ENCODE measurements around the gene SYT4.

Gene SYT4

DNA sequence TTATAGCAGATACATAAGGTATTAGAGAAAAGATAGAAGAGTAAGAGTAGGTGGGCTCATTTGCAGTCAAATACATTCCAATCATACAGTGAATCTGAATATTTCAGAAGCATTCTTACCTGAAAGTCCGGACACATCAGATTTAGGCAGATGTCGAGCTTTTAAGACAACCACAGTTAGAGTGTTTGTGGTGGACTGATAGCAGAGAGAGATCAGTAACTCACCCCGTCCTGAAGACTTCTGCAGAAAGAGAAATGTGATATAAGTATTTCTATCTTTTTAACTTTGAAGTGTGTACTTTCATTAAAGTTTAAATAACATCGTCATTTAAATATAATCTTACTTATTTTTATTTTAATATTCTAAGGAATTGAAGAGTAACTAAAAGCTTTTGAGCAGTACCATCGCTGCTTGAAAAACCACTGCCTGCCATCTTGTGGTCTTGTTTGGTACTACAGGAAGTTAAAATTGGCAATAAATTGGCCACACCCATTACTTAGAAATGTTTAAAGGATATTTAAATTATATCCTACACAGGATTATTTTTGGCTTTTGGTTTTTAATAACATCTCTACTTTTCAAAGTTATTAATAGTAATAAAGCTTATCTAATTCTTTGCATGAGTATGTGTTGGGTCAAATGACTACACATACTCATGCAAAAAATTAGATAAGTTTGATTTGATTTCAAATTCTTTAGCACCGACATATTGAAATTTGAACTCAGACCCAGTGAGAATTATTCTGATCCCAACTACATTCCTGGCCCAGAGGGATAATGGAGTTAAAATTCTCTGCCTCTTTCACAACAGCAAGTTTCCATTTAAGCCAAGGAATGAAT lies 5.5 kb downstream of the SYT4 start:
- no peaks in the 10 kb centered on the region for H3K36me3 ChIP-seq (ENCODE audit: control insufficient read depth, insufficient read depth, low read length)
- H3K9ac ChIP-seq (ENCODE audit: low read length) = no peak overlapping the region
- H3K4me1 ChIP-seq (ENCODE audit: control insufficient read depth, insufficient read depth, low read length) = no peaks in the 10 kb centered on the region
- no peaks in the 10 kb centered on the region for H3K27me3 ChIP-seq (ENCODE audit: control insufficient read depth, insufficient read depth, low read length)
- no peak overlapping the region for H3K27ac ChIP-seq (ENCODE audit: low read depth, low read length)
- H3K4me3 ChIP-seq (ENCODE audit: low read length) = no peak overlapping the region

DNA sequence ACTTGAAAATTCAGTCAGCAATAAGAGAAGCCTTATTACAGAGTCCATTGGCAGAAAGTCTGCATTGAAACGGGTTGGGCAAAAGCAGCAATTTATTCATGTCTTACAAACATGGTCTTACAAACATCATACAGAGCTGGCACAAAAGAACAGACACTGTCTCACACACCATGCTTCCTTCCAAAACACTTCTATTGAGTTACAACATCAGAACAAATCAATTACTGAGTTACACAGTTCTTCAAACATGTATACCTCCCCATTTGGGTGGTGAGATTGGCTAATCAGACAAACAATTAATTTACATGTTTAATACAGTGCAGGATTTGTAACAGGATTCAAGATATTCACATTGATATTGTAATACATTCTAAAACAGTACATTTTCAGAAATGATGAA lies 9.5 kb downstream of the SYT4 start:
- H3K27me3 ChIP-seq (ENCODE audit: control insufficient read depth, insufficient read depth, low read length) = no peaks in the 10 kb centered on the region
- H3K4me1 ChIP-seq (ENCODE audit: control insufficient read depth, insufficient read depth, low read length) = no peaks in the 10 kb centered on the region
- no peak overlapping the region for H3K27ac ChIP-seq (ENCODE audit: low read depth, low read length)
- H3K36me3 ChIP-seq (ENCODE audit: control insufficient read depth, insufficient read depth, low read length) = no peaks in the 10 kb centered on the region
- H3K9ac ChIP-seq (ENCODE audit: low read length) = no peak overlapping the region
- no peak overlapping the region for H3K4me3 ChIP-seq (ENCODE audit: low read length)

DNA sequence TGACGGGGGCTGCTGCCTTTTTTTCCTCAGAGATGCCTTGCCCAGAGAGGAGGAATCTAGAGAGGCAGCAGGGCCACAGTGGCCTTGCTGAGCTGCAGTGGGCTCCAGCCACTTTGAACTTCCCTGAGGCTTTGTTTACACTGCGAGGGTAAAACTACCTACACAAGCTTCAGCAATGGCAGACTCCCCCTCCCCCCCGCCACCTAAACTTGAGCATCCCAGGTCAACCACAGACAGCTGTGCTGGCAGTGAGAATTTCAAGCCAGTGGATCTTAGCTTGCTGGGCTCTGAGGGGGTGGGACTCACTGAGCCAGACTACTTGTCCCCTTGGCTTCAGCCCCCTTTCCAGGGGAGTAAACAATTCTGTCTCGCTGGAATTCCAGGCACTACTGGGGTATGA lies 11.8 kb downstream of the SYT4 start:
- Histone ChIP-seq H3K36me3 (ENCODE audit: control insufficient read depth, insufficient read depth, low read length) (no peaks in the 10 kb centered on the region), H3K27ac (ENCODE audit: low read depth, low read length) (no peak overlapping the region), H3K27me3 (ENCODE audit: control insufficient read depth, insufficient read depth, low read length) (no peaks in the 10 kb centered on the region), H3K4me1 (ENCODE audit: control insufficient read depth, insufficient read depth, low read length) (no peaks in the 10 kb centered on the region), H3K4me3 (ENCODE audit: low read length) (no peak overlapping the region), H3K9ac (ENCODE audit: low read length) (no peak overlapping the region)

DNA sequence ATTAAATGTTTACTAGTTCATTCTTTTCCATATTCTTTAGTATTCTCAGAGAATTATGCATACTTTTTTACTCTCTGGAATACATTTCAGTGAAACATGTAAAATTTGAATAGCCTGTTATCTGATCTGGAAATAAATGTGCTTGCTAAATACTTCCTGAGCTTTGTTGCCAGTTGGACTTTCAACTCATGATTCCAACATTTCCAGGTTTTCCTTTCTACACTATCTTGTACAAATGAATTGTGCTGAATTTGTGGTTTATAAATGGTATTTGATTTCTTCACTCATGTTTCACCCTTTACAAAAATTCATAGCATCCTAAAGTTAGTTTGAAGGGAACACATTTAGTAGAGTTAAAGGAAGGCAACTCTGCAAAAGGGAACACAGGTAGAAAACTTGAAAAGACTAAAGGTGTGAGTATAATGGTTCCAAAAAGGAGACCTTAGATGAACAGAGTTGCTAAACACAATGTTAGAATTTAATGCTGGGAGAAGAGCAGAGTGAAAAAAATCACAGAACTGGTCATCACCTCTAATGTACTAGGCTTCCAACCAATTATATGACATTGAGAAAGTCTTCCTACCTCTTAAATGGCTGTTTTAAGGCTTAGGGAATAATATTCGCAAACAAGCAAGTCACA lies 28.6 kb downstream of the SYT4 start:
- Histone ChIP-seq H3K9ac (ENCODE audit: low read length) (no peak overlapping the region), H3K27me3 (ENCODE audit: control insufficient read depth, insufficient read depth, low read length) (no peaks in the 10 kb centered on the region), H3K4me1 (ENCODE audit: control insufficient read depth, insufficient read depth, low read length) (no peaks in the 10 kb centered on the region), H3K4me3 (ENCODE audit: low read length) (no peak overlapping the region), H3K27ac (ENCODE audit: low read depth, low read length) (no peak overlapping the region), H3K36me3 (ENCODE audit: control insufficient read depth, insufficient read depth, low read length) (no peaks in the 10 kb centered on the region)

DNA sequence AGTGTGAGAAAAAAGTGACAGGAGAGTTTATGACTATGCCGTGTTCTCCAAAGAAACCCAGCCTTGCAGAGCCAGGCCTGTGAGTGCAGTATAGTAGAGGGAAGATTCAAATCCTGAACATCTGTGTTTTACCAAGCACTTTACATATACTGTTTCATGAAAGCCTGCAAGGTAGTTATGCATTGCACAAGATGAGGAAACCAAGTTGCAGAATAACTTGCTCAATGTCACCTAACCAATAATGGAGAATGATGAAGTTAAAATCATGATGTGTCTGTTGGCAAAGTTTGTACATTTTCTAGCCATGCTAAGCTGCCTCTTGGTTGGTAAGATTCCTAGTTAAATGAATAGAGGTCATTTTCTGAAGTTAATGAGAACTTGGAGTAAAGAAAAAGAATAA lies 29.3 kb downstream of the SYT4 start:
- H3K4me1 ChIP-seq (ENCODE audit: control insufficient read depth, insufficient read depth, low read length) = no peaks in the 10 kb centered on the region
- no peaks in the 10 kb centered on the region for H3K36me3 ChIP-seq (ENCODE audit: control insufficient read depth, insufficient read depth, low read length)
- H3K9ac ChIP-seq (ENCODE audit: low read length) = no peak overlapping the region
- H3K27me3 ChIP-seq (ENCODE audit: control insufficient read depth, insufficient read depth, low read length) = no peaks in the 10 kb centered on the region
- H3K27ac ChIP-seq (ENCODE audit: low read depth, low read length) = no peak overlapping the region
- H3K4me3 ChIP-seq (ENCODE audit: low read length) = no peak overlapping the region

DNA sequence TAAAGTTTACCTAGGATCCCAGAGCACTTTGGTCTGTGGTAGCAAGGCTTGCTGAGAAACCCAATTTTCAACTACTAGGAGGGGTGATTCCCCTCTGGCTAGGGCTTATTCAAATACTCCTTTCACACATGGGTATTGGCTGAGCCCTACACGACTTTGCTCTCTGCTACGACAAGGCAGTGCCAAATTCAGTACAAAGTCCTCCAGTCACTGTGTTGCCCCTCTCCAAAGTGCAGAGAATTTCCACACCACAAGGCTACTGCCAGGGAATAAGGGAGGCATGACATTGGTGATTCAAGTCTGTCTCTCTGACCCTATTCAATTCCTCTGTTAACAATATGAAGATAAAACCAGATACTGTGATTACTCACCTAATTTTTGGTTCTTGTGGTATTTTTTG lies 38.9 kb downstream of the SYT4 start:
- H3K9ac ChIP-seq (ENCODE audit: low read length) = no peak overlapping the region
- no peaks in the 10 kb centered on the region for H3K36me3 ChIP-seq (ENCODE audit: control insufficient read depth, insufficient read depth, low read length)
- H3K27me3 ChIP-seq (ENCODE audit: control insufficient read depth, insufficient read depth, low read length) = no peaks in the 10 kb centered on the region
- no peaks in the 10 kb centered on the region for H3K4me1 ChIP-seq (ENCODE audit: control insufficient read depth, insufficient read depth, low read length)
- no peak overlapping the region for H3K4me3 ChIP-seq (ENCODE audit: low read length)
- H3K27ac ChIP-seq (ENCODE audit: low read depth, low read length) = no peak overlapping the region

DNA sequence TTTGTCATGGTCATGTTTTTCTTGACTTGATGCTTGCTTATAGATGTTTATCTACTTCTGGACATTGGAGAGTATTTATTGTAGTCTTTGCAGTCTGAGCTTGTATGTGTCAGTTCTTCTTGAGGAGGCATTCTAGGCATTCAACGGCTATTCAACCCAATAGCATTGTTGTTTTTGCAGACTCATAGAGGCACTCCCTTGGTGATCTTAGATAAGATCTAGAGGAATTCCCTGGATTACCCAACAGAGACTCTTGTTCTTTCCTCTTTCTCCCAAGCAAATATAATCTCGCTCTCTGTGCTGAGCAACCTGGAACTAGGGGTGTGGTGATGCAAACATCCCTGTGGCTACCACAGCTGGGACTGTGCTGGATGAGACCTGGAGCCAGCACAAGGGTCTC lies 40.4 kb downstream of the SYT4 start:
- no peak overlapping the region for H3K4me3 ChIP-seq (ENCODE audit: low read length)
- H3K27me3 ChIP-seq (ENCODE audit: control insufficient read depth, insufficient read depth, low read length) = no peaks in the 10 kb centered on the region
- H3K9ac ChIP-seq (ENCODE audit: low read length) = no peak overlapping the region
- no peak overlapping the region for H3K27ac ChIP-seq (ENCODE audit: low read depth, low read length)
- H3K36me3 ChIP-seq (ENCODE audit: control insufficient read depth, insufficient read depth, low read length) = no peaks in the 10 kb centered on the region
- no peaks in the 10 kb centered on the region for H3K4me1 ChIP-seq (ENCODE audit: control insufficient read depth, insufficient read depth, low read length)

DNA sequence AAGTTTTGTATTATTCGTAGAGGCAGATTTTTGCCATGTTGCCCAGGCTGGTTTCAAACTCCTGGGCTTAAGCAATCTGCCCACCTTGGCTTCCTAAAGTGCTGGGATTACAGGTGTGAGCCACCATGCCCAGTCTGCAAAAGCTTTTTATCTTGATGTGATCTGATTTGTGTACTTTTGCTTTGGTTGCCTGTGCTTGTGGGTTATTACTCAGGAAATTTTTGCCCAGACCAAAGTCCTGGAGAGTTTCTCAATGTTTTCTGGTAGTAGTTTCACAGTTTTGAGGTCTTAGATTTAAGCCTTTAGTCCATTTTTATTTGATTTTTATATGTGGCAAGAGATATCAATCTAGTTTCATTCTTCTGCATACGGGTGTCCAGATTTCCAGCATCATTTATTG lies 42.4 kb downstream of the SYT4 start:
- Histone ChIP-seq H3K36me3 (ENCODE audit: control insufficient read depth, insufficient read depth, low read length) (no peaks in the 10 kb centered on the region), H3K27ac (ENCODE audit: low read depth, low read length) (no peak overlapping the region), H3K9ac (ENCODE audit: low read length) (no peak overlapping the region), H3K27me3 (ENCODE audit: control insufficient read depth, insufficient read depth, low read length) (no peaks in the 10 kb centered on the region), H3K4me3 (ENCODE audit: low read length) (no peak overlapping the region), H3K4me1 (ENCODE audit: control insufficient read depth, insufficient read depth, low read length) (no peaks in the 10 kb centered on the region)

DNA sequence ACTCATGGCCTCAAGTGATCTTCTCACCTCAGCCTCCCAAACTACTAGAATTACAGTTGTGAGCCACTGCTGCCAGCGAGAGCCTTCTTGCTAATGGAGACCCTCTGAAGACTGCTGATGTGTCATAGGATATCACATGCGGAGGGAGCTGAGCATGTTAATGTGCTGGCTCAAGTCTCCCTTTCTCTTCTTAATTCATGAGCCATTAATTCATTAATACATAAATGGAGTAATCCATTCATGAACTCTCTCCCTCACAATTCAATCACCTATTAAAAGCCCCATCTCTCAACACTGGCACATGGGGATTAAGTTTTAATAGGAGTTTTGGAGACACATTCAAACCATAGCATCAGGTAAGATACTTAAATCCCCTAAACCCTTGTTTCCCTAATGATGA lies 54.8 kb downstream of the SYT4 start:
- Histone ChIP-seq H3K4me3 (ENCODE audit: low read length) (no peak overlapping the region), H3K27ac (ENCODE audit: low read depth, low read length) (no peak overlapping the region), H3K9ac (ENCODE audit: low read length) (no peak overlapping the region), H3K27me3 (ENCODE audit: control insufficient read depth, insufficient read depth, low read length) (no peaks in the 10 kb centered on the region), H3K36me3 (ENCODE audit: control insufficient read depth, insufficient read depth, low read length) (no peaks in the 10 kb centered on the region), H3K4me1 (ENCODE audit: control insufficient read depth, insufficient read depth, low read length) (no peaks in the 10 kb centered on the region)

DNA sequence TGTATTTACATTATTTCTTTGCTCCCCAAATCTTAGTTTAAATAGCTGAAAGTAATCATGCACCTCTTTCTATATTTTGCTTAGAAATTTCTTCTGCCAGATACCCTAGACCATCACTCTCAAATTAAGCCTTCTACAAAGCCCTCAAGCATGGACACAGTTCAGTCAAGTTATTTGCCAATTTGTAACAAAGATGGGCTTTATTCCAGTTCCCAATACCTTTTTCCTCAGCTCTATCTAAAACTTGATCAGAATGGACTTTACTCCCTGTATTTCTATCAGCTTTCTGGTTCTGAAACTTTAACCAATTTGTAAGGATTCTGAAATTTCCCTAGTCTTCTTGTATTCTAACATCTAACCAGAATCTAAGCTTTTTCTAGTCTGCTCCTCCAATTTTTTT lies 56.6 kb downstream of the SYT4 start:
- Histone ChIP-seq H3K36me3 (ENCODE audit: control insufficient read depth, insufficient read depth, low read length) (no peaks in the 10 kb centered on the region), H3K4me1 (ENCODE audit: control insufficient read depth, insufficient read depth, low read length) (no peaks in the 10 kb centered on the region), H3K27me3 (ENCODE audit: control insufficient read depth, insufficient read depth, low read length) (no peaks in the 10 kb centered on the region), H3K4me3 (ENCODE audit: low read length) (no peak overlapping the region), H3K9ac (ENCODE audit: low read length) (no peak overlapping the region), H3K27ac (ENCODE audit: low read depth, low read length) (no peak overlapping the region)
